ENCODE results near the gene APPBP2. TPM values are rescaled to one million over a fixed set of nuclear protein-coding genes. Genes with fewer than 3 reads are reported as not detected.

Gene APPBP2
- total RNA-seq, 2 experiments from 2014 or later = 18.5 to 18.7 TPM

- Histone ChIP-seq H3K27ac (ENCODE audit: low read depth in 1 of 2, low read length in 2 of 2) (no peak overlapping the region), H3K4me3 (ENCODE audit: low read length) (no peak overlapping the region), H3K36me3 (ENCODE audit: insufficient read depth, low read length) (no peaks in the 10 kb centered on the region), H3K27me3 (ENCODE audit: control insufficient read depth in 1 of 2, insufficient read depth in 2 of 2, low read length in 2 of 2) (no peaks in the 10 kb centered on the region), H3K9me3 (ENCODE audit: control insufficient read depth in 1 of 2, insufficient read depth in 1 of 2, low read length in 2 of 2) (no peaks in the 10 kb centered on the region), H3K4me1 (ENCODE audit: insufficient read depth, low read length) (no peaks in the 10 kb centered on the region)
- ChIA-PET POLR2A (no interaction called here), CTCF (interaction anchor here (0.8 kb wide), 1 partner anchor 13 kb away, joined by 3 read pairs; no protein-coding TSS in a partner anchor)
- H3K9me3 Mint-ChIP-seq = no peaks in the 10 kb centered on the region
- DNase-seq (no peak), ATAC-seq (ENCODE audit: poor library complexity) (no peak)
- intact Hi-C loops (cut with DNase I, micrococcal nuclease) = no loop called here
- no peak overlapping the region for H3K27ac Mint-ChIP-seq
- peaks cover 5% of the 10 kb centered on the region for H3K27me3 Mint-ChIP-seq
- no peaks in the 10 kb centered on the region for H3K36me3 Mint-ChIP-seq (ENCODE audit: low read depth)
- no peak overlapping the region for H3K4me3 Mint-ChIP-seq
- no peak for TF ChIP-seq CTCF (IDR thresholded peaks at IDR 0.05)
- H3K4me1 Mint-ChIP-seq (ENCODE audit: low read depth) = no peaks in the 10 kb centered on the region
Measured at GRCh38 chr17:60410001-60410400, 116.0 kb downstream of the APPBP2 start.

- ChIA-PET CTCF (interaction anchor here (1.0 to 1.9 kb wide), 2 partner anchors 11 to 14 kb away, joined by 3 to 9 read pairs; no protein-coding TSS in a partner anchor), POLR2A (no interaction called here)
- Mint-ChIP-seq H3K4me1 (ENCODE audit: low read depth) (no peaks in the 10 kb centered on the region), H3K27ac (no peak overlapping the region), H3K36me3 (ENCODE audit: low read depth) (no peaks in the 10 kb centered on the region), H3K4me3 (no peak overlapping the region), H3K9me3 (no peaks in the 10 kb centered on the region), H3K27me3 (peaks cover 5% of the 10 kb centered on the region)
- Histone ChIP-seq H3K36me3 (ENCODE audit: insufficient read depth, low read length) (no peaks in the 10 kb centered on the region), H3K27ac (ENCODE audit: low read depth in 1 of 2, low read length in 2 of 2) (no peak overlapping the region), H3K4me1 (ENCODE audit: insufficient read depth, low read length) (no peaks in the 10 kb centered on the region), H3K4me3 (ENCODE audit: low read length) (no peak overlapping the region), H3K27me3 (ENCODE audit: control insufficient read depth in 1 of 2, insufficient read depth in 2 of 2, low read length in 2 of 2) (no peaks in the 10 kb centered on the region), H3K9me3 (ENCODE audit: control insufficient read depth in 1 of 2, insufficient read depth in 1 of 2, low read length in 2 of 2) (no peaks in the 10 kb centered on the region)
- no peak for TF ChIP-seq CTCF (IDR thresholded peaks at IDR 0.05)
- intact Hi-C loops (cut with DNase I, micrococcal nuclease) = no loop called here
- no peak for ATAC-seq (ENCODE audit: poor library complexity)
- DNase-seq = no peak
Measured at GRCh38 chr17:60406887-60407286, 119.2 kb downstream of the APPBP2 start.

- H3K27ac Mint-ChIP-seq = no peak overlapping the region
Measured at GRCh38 chr17:60403962-60404361, 122.1 kb downstream of the APPBP2 start.

More at GRCh38 chr17:60403962-60404361, 122.1 kb downstream of the APPBP2 start:
- TF ChIP-seq CTCF (IDR thresholded peaks at IDR 0.05) = no peak
- Mint-ChIP-seq H3K27me3 (peaks cover 5% of the 10 kb centered on the region), H3K36me3 (ENCODE audit: low read depth) (no peaks in the 10 kb centered on the region), H3K4me3 (no peak overlapping the region), H3K9me3 (no peaks in the 10 kb centered on the region), H3K4me1 (ENCODE audit: low read depth) (no peaks in the 10 kb centered on the region)
- no peaks in the 10 kb centered on the region for H3K27me3 ChIP-seq (ENCODE audit: control insufficient read depth in 1 of 2, insufficient read depth in 2 of 2, low read length in 2 of 2)
- H3K27ac ChIP-seq (ENCODE audit: low read depth in 1 of 2, low read length in 2 of 2) = no peak overlapping the region
- H3K36me3 ChIP-seq (ENCODE audit: insufficient read depth, low read length) = no peaks in the 10 kb centered on the region
- ATAC-seq (ENCODE audit: poor library complexity) (no peak), DNase-seq (no peak)
- no peaks in the 10 kb centered on the region for H3K4me1 ChIP-seq (ENCODE audit: insufficient read depth, low read length)
- no peaks in the 10 kb centered on the region for H3K9me3 ChIP-seq (ENCODE audit: control insufficient read depth in 1 of 2, insufficient read depth in 1 of 2, low read length in 2 of 2)
- H3K4me3 ChIP-seq (ENCODE audit: low read length) = no peak overlapping the region
- ChIA-PET POLR2A (no interaction called here), CTCF (no interaction called here)
- intact Hi-C loops (cut with DNase I, micrococcal nuclease) = no loop called here

All from CD4-positive, alpha-beta T cell (primary cell).